ENCODE measurements around the gene AATF.

GRCh38 chr17:36994438-36994837 lies 45.7 kb downstream of the AATF start:
- TF ChIP-seq, protein P1, sequence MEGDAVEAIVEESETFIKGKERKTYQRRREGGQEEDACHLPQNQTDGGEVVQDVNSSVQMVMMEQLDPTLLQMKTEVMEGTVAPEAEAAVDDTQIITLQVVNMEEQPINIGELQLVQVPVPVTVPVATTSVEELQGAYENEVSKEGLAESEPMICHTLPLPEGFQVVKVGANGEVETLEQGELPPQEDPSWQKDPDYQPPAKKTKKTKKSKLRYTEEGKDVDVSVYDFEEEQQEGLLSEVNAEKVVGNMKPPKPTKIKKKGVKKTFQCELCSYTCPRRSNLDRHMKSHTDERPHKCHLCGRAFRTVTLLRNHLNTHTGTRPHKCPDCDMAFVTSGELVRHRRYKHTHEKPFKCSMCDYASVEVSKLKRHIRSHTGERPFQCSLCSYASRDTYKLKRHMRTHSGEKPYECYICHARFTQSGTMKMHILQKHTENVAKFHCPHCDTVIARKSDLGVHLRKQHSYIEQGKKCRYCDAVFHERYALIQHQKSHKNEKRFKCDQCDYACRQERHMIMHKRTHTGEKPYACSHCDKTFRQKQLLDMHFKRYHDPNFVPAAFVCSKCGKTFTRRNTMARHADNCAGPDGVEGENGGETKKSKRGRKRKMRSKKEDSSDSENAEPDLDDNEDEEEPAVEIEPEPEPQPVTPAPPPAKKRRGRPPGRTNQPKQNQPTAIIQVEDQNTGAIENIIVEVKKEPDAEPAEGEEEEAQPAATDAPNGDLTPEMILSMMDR (IDR thresholded peaks at IDR 0.05): no peak
- TF ChIP-seq POLR2A (IDR thresholded peaks at IDR 0.05): no peak
